Mucosa of descending colon (tissue), 3 donors: Measurements from ENCODE around the gene PCSK5. TPM values are rescaled to one million over a fixed set of nuclear protein-coding genes. Genes with fewer than 3 reads are reported as not detected.

Experiments
- ATAC-seq: fragments of 200-7000 bp; cut with Tn5 transposase; one replicate; pipeline ENCODE4 v1.9.1; 2020; ENCODE audit warnings: mild to moderate bottlenecking, moderate library complexity
- DNase-seq, 3 donors: peaks; one replicate each; pipeline ENCODE4 v3.0.0-alpha.2; 2020
- H3K36me3 ChIP-seq: fragments of 200-600 bp; one replicate; pipeline ENCODE4 v1.8.0; 2021; ENCODE audit warnings: low read depth, mild to moderate bottlenecking
- H3K4me1 ChIP-seq: fragments of 200-600 bp; one replicate; pipeline ENCODE4 v1.8.0; 2021; ENCODE audit warnings: low read depth, mild to moderate bottlenecking
- H3K4me3 ChIP-seq: fragments of 200-600 bp; one replicate; pipeline ENCODE4 v1.8.0; 2021; ENCODE audit warnings: mild to moderate bottlenecking
- H3K9me3 ChIP-seq: fragments of 200-600 bp; one replicate; pipeline ENCODE4 v1.8.0; 2021; ENCODE audit warnings: mild to moderate bottlenecking
- CTCF ChIP-seq: fragments of 200-600 bp; IDR thresholded peaks from one replicate; pipeline ENCODE4 v1.8.0; 2022; ENCODE audit warnings: antibody characterized with exemption, mild to moderate bottlenecking
- intact Hi-C, 2 donors: fragments of 100-400 bp; cut with DNase I in 1 of 2; cut with micrococcal nuclease in 1 of 2; formaldehyde crosslinking; loops; one replicate each; pipeline versions ENCODE4 v1.11.0 to v1.11.1; 2022; cut with DNase I, micrococcal nuclease
- total RNA-seq, 3 donors: library from RNA; stranded (reverse); fragmentation: NEBNext Ultra II Directional in 2 of 3; extraction: Animal tissue kit (Norgen Biotek cat#: 25700) in 2 of 3; gene quantifications; one replicate each; pipeline versions ENCODE4 v1.2.1 to v1.2.4, GENCODE V29; 2021 to 2023
- donor health status: DM: no; HTN: no; CAD: no; lungs with moderate emphysema.
- donor health status: DM: no; HTN: no; CAD: no.
- donor health status: DM: no; HTN: yes; CAD: no.

PCSK5 gene
- total RNA-seq, 3 donors from 2014 or later = 44.3 to 82.0 (median 53.3) TPM

- peak; percentile 83 for ATAC-seq
- DNase-seq = peak in 1 of 3 donors; percentile 35
- Histone ChIP-seq H3K36me3 (no peaks in the 10 kb centered on the region), H3K9me3 (no peaks in the 10 kb centered on the region), H3K4me3 (no peak overlapping the region), H3K4me1 (peaks cover 26% of the 10 kb centered on the region)
- no peak for TF ChIP-seq CTCF
- intact Hi-C loops = no loop called here
Observed at GRCh38 chr9:75953218-75953617, 62.7 kb downstream of the PCSK5 start.

- Histone ChIP-seq H3K4me3 (no peak overlapping the region), H3K4me1 (peaks cover 26% of the 10 kb centered on the region), H3K9me3 (no peaks in the 10 kb centered on the region), H3K36me3 (no peaks in the 10 kb centered on the region)
- intact Hi-C loops = no loop called here
- ATAC-seq = peak; percentile 38
- DNase-seq = no peak
- no peak for TF ChIP-seq CTCF
Observed at GRCh38 chr9:75956161-75956560, 65.7 kb downstream of the PCSK5 start.

- no peak for ATAC-seq
- Histone ChIP-seq H3K4me3 (no peak overlapping the region), H3K9me3 (no peaks in the 10 kb centered on the region), H3K36me3 (no peaks in the 10 kb centered on the region), H3K4me1 (peaks cover 19% of the 10 kb centered on the region)
- no peak for DNase-seq
- TF ChIP-seq CTCF = no peak
- intact Hi-C loops = no loop called here
Observed at GRCh38 chr9:75957116-75957515, 66.6 kb downstream of the PCSK5 start.

- no peaks in the 10 kb centered on the region for H3K36me3 ChIP-seq
- ATAC-seq = peak; percentile 33
- H3K4me3 ChIP-seq = no peak overlapping the region
- H3K4me1 ChIP-seq = peaks cover 16% of the 10 kb centered on the region
- TF ChIP-seq CTCF = no peak
- no peak for DNase-seq
- H3K9me3 ChIP-seq = no peaks in the 10 kb centered on the region
- intact Hi-C loops = no loop called here
Observed at GRCh38 chr9:75958226-75958625, 67.8 kb downstream of the PCSK5 start.

GRCh38 chr9:75960551-75960950 is 70.1 kb downstream of the PCSK5 start:
- Histone ChIP-seq H3K36me3 (no peaks in the 10 kb centered on the region), H3K4me3 (no peak overlapping the region), H3K9me3 (no peaks in the 10 kb centered on the region), H3K4me1 (peaks cover 6% of the 10 kb centered on the region)
- DNase-seq (no peak), ATAC-seq (no peak)
- TF ChIP-seq CTCF = no peak
- intact Hi-C loops = no loop called here
